Adrenal gland (tissue), 5 donors: ENCODE data around the gene FCF1.

Experiments used
- CTCF ChIP-seq, 6 experiments: fragments of 450-650 bp in 4 of 6; fragments of 200-600 bp in 2 of 6; sonication (generic) in 1 of 6; IDR thresholded peaks; 1 replicate in 5 of 6; 2 replicates in 1 of 6; pipeline versions ENCODE4 v1.5.1 to v1.8.0; 2016 to 2021; ENCODE audit warnings: antibody characterized with exemption in 6 of 6, mild to moderate bottlenecking in 2 of 6, moderate library complexity in 1 of 6
- POLR2A ChIP-seq, 2 donors: fragments of 450-650 bp; IDR thresholded peaks; one replicate each; pipeline ENCODE4 v1.6.1; 2017; ENCODE audit warnings: antibody characterized with exemption in 2 of 2, mild to moderate bottlenecking in 2 of 2, moderate library complexity in 1 of 2
- donor health status: DM: no; HTN: no; CAD: no.

DNA sequence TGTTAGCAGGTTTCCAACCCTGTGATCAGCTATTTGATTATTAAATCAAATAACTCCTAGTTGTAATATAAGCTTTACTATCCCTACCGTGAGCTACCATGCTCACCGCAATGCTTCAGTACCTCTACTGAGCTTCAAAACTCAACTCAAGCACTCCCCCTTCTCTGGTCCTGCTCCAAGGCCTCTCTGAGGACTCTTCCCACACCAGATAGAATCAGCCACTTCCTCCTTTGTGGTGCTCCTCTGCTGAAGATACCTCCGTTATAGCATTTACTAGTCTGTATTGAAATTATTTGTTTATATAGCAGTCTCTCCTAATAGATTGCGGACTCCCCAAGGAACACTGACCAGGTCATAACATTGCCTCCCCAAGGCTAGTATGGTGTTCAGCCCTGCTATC is 17.5 kb upstream of the FCF1 start:
- no peak for TF ChIP-seq CTCF (IDR thresholded peaks at IDR 0.05)
- TF ChIP-seq POLR2A (IDR thresholded peaks at IDR 0.05) = no peak
